ENCODE measurements around the gene BMX. TPM values are rescaled to one million over a fixed set of nuclear protein-coding genes. Genes with fewer than 3 reads are reported as not detected.

Gene BMX
- polyA plus RNA-seq, 1 experiment: not detected

DNA sequence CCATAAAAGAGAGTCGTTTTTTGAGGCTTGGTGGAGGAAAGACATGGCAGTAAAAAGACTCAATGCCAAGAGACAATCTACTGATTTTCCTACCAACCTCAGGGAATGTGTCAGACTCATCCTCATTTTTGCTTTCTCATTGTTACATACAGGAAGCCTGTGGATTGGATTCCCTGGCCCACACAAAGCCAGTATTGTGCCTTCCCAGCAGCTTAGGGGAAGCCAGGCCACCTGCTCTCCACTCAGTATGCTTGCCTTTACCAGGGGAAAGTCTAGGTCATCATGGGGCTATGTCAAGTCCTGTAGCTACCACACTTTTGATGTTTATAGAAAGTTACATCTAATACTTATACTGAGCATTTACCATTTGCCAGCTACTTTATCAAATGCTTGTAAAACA, 11.0 kb downstream of the BMX start:
- Histone ChIP-seq H3K4me3 (ENCODE audit: low read depth, low read length) (no peak overlapping the region), H3K27me3 (ENCODE audit: control insufficient read depth, insufficient read depth, low read length) (no peaks in the 10 kb centered on the region; the same call in 1 of the 2 replicates), H3K36me3 (ENCODE audit: control insufficient read depth, insufficient read depth, low read length) (no peaks in the 10 kb centered on the region)
- ChIA-PET POLR2A (no interaction called here), CTCF (interaction anchor here (1.6 kb wide), 1 partner anchor 163 kb away, joined by 3 read pairs; no protein-coding TSS in a partner anchor)
- no peak for TF ChIP-seq CTCF (IDR thresholded peaks at IDR 0.05; ENCODE audit: insufficient read depth, low read depth, low read length)
- DNase-seq (ENCODE audit: low read depth): no peak

DNA sequence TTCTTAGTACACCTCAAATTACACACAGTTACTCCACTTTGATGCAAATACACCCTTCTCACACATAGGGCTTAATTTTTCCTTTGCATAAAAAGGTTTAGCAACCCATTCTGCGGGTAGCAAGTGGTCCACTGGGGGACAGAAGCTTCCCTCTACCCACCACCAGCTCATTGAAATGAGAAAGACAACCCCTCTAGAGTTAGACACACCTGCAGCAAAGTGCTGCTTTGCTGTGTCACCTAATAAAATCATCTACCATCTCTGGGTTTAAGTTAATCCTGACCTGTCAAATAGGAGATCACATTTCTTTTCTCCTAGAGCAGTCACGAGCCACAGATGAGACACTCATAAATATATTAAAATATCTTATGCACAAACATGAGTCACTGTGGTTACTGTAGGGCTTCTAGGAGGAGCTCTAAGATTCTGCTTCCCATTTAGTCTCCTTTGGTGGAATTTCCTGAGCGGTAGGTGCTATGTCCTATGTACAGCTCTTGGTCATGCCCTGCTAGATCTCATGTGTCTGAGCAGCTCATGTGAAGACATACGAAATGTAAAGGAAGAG, 11.9 kb downstream of the BMX start:
- H3K4me3 ChIP-seq (ENCODE audit: low read depth, low read length): no peak overlapping the region
- no peaks in the 10 kb centered on the region for H3K36me3 ChIP-seq (ENCODE audit: control insufficient read depth, insufficient read depth, low read length)
- no peak for DNase-seq (ENCODE audit: low read depth)
- ChIA-PET CTCF (interaction anchor here (1.2 to 1.6 kb wide), 2 partner anchors 12 to 164 kb away, joined by 3 read pairs; no protein-coding TSS in a partner anchor), POLR2A (no interaction called here)
- H3K27me3 ChIP-seq (ENCODE audit: control insufficient read depth, insufficient read depth, low read length): no peaks in the 10 kb centered on the region
- TF ChIP-seq CTCF (IDR thresholded peaks at IDR 0.05; ENCODE audit: insufficient read depth, low read depth, low read length): no peak

GRCh38 chrX:15514279-15514678, 13.7 kb downstream of the BMX start:
- H3K36me3 ChIP-seq (ENCODE audit: control insufficient read depth, insufficient read depth, low read length): no peaks in the 10 kb centered on the region
- ChIA-PET CTCF (no interaction called here), POLR2A (no interaction called here)
- H3K4me3 ChIP-seq (ENCODE audit: low read depth, low read length): no peak overlapping the region
- no peak for DNase-seq (ENCODE audit: low read depth)
- no peaks in the 10 kb centered on the region for H3K27me3 ChIP-seq (ENCODE audit: control insufficient read depth, insufficient read depth, low read length)
- TF ChIP-seq CTCF (IDR thresholded peaks at IDR 0.05; ENCODE audit: insufficient read depth, low read depth, low read length): no peak

- no peak for DNase-seq (ENCODE audit: low read depth)
- Histone ChIP-seq H3K27me3 (ENCODE audit: control insufficient read depth, insufficient read depth, low read length) (no peaks in the 10 kb centered on the region), H3K4me3 (ENCODE audit: low read depth, low read length) (no peak overlapping the region), H3K36me3 (ENCODE audit: control insufficient read depth, insufficient read depth, low read length) (no peaks in the 10 kb centered on the region)
- CTCF ChIA-PET: no interaction called here
- POLR2A ChIA-PET: no interaction called here
- no peak for TF ChIP-seq CTCF (IDR thresholded peaks at IDR 0.05; ENCODE audit: insufficient read depth, low read depth, low read length)
Observed at GRCh38 chrX:15515931-15516330, 15.3 kb downstream of the BMX start.

GRCh38 chrX:15522464-15522863, 21.9 kb downstream of the BMX start:
- Histone ChIP-seq H3K4me3 (ENCODE audit: low read depth, low read length) (no peak overlapping the region), H3K36me3 (ENCODE audit: control insufficient read depth, insufficient read depth, low read length) (no peaks in the 10 kb centered on the region), H3K27me3 (ENCODE audit: control insufficient read depth, insufficient read depth, low read length) (no peaks in the 10 kb centered on the region)
- CTCF ChIA-PET: interaction anchor here (0.9 kb wide), 1 partner anchor 51 kb away, joined by 3 read pairs; no protein-coding TSS in a partner anchor
- POLR2A ChIA-PET: no interaction called here
- no peak for TF ChIP-seq CTCF (IDR thresholded peaks at IDR 0.05; ENCODE audit: insufficient read depth, low read depth, low read length)
- DNase-seq (ENCODE audit: low read depth): no peak

All from BJ (cell line).